Stimulated activated CD8-positive, alpha-beta memory T cell treated with anti-CD3 and anti-CD28 coated beads, Interleukin-4, amount 100 ng/mL, for 1 hour (primary cell): Measurements from ENCODE around the gene SMCO3.

ENCODE experiments used
- DNase-seq, 2 donors: peaks; one replicate each; pipeline ENCODE4 v3.0.0-alpha.2; 2020; ENCODE audit warnings: low read depth in 2 of 2, low spot score in 1 of 2

The SMCO3 gene

DNA sequence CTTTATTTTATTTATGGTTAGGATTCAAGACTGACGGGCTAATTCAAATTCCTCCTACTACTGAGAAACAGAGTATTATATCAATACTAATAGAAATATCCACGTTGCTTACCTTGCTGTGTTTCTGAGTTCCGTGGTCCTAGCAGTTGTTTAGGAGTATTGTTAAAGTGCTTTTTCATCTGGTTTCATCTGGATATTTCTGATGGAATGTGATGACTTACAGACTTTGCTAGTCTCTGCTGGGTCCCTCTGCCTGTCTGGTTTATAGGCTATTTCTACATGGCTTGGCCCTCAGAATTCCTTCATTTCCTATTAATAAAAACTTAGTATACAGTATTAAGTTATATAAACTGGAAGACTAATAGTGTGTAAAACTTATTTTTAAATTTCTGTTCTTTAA, at the start of gene SMCO3:
SMCO3 (minus strand) TSS at position 169 of the 400 bp plus-strand sequence. CDS start 7,502 bp downstream, outside the sequence.
- no peak for DNase-seq

GRCh38 chr12:14860490-14860889, 46.5 kb upstream of the SMCO3 start:
- no peak for DNase-seq

DNA sequence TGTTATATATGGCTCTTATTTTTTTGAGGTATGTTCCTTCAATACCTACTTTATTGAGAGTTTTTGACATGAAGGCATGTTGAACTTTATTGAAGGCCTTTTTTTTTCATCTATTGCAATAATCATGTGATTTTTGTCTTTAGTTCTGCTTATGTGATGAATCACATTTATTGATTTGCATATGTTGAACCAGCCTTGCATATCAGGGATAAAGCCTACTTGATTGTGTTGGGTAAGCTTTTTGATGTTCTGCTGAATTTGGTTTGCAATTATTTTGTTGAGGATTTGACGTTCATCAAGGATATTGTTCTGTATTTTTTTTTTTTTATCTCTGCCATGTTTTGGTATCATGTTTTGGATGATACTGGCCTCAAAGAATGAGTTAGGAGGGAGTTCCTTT, 44.5 kb upstream of the SMCO3 start:
- no peak for DNase-seq

GRCh38 chr12:14854586-14855183, 40.7 kb upstream of the SMCO3 start:
- no peak for DNase-seq

DNA sequence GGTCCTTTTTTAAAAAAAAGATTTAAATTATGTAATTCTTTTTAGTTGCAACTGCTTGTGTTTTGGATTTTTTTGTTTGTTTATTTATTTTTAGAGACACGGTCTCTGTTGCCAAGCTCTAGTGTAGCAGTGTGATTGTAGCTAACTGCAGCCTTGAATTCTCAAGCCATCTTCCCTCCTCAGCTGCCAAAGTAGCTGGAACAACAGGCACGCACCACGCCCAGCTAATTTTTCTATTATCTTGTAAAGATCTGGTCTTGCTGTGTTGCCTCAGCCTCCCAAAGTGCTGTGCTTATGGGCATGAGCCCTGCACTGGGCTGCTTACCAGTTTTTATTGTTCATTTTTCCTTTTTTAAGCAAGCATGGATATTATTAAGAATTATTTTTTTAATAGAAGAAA, 40.0 kb upstream of the SMCO3 start:
- DNase-seq, result no peak

- no peak for DNase-seq
These were observed 38.9 kb upstream of the SMCO3 start for GRCh38 chr12:14852880-14853279.

GRCh38 chr12:14850929-14851663, 37.1 kb upstream of the SMCO3 start:
- no peak for DNase-seq

GRCh38 chr12:14849661-14850060, 35.7 kb upstream of the SMCO3 start:
- no peak for DNase-seq

DNA sequence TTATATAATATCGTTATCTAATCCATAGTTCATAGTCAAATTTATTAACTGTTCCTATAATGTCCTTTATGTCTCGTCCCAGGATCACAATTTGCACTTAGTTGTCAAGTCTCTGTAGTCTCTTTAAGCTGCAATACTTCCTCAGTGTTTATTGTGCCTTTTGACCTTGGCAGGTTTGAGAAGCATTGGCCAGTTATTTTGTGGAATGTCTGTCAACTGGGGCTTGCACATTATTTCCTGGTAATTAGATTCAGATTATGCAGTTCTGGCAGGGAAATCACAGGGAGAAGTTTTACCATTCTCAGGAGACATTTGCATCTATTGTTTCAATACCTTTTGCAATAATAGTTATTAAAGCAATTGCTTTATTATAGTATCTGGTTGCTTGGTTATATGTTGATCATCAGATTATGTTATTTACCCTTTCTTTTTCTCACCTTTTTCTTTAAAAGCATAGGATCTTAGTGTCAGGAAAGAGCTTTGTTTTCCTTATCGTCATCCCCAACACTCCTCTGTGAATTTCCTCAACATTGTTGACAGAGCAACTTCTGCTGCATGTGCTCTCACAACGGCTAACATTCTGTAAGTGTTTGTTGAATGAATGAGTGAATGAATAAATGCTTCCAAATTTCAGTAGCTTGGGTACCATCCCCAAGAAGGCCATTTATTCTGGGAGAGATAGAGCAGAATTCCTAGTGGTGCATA, 33.0 kb upstream of the SMCO3 start:
- DNase-seq, result no peak

DNA sequence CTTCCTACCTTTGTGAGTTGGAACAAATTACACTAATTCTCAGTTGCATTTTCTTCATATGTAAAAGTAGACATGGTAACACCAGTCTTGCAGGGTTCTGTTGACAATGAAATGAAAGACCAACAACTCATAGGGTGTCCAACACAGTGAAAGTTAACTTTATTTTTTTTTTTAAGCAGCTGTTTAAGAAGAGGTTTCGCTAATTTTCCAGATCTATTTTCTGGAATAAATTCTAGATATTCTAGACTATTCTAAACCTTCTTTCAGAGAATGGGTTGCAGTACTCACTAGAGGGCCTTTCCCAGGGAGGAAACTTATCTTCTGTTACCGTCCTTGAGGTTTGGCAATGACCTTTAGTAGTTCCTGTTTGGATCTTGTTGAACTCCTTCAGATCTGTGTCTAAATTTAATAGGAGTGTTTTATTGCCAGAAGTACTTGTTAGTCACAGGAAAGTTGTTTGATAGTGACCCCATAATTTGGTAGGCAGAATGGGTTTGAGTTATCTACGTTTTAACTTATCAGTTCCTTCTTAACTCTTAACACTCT, 32.1 kb upstream of the SMCO3 start:
- DNase-seq, result no peak

DNA sequence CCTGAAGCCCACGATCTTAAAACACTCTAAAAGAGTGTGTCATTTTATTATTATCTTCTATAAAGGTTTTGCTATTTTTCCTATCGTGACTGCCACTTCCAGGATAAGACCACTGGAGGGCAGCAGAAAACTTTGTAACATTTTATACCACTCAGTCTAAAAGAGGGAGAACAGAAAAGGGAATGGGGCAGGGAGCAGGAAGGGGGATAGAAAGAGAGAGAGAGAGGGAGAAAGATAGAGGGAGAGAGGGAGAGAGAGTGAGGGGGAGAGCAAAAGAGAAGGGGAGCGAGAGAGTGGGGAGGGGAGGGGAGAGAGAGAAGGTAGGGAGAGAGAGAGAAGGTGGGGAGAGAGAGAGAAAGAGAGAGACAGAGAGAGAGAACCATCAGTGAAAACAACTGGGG, 31.4 kb upstream of the SMCO3 start:
- no peak for DNase-seq

- no peak for DNase-seq
These were observed 30.4 kb upstream of the SMCO3 start for GRCh38 chr12:14844401-14844800.

GRCh38 chr12:14843425-14843887, 29.5 kb upstream of the SMCO3 start, which contains the start of gene ART4:
Gene ART4, minus strand, starts transcription at chr12:14843526. Its CDS starts 413 bp downstream, at chr12:14843113.
- DNase-seq, result no peak

DNA sequence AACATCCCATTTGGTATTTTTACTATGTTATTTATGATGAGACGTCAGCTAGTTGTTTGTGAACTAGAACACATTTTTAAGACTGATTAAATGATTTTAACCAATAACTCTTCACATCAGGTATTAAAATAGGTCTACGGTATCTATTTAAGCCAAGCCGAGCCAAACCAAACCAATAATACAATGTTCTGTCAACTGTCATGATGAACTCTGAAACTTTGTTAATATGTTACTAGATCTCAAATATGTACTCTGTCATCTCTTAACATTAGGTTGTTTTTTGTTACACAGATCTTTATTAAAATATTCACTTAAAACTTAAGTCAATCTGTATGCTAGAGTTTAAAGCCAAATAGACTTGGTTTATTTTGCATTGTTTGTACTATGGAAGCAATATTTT, 28.3 kb upstream of the SMCO3 start:
- DNase-seq, result no peak

- no peak for DNase-seq
These were observed 27.8 kb upstream of the SMCO3 start for GRCh38 chr12:14841761-14842160.

- no peak for DNase-seq
These were observed 26.6 kb upstream of the SMCO3 start for GRCh38 chr12:14840616-14841015.

- DNase-seq, result no peak
These were observed 25.3 kb upstream of the SMCO3 start for GRCh38 chr12:14839262-14839661.

DNA sequence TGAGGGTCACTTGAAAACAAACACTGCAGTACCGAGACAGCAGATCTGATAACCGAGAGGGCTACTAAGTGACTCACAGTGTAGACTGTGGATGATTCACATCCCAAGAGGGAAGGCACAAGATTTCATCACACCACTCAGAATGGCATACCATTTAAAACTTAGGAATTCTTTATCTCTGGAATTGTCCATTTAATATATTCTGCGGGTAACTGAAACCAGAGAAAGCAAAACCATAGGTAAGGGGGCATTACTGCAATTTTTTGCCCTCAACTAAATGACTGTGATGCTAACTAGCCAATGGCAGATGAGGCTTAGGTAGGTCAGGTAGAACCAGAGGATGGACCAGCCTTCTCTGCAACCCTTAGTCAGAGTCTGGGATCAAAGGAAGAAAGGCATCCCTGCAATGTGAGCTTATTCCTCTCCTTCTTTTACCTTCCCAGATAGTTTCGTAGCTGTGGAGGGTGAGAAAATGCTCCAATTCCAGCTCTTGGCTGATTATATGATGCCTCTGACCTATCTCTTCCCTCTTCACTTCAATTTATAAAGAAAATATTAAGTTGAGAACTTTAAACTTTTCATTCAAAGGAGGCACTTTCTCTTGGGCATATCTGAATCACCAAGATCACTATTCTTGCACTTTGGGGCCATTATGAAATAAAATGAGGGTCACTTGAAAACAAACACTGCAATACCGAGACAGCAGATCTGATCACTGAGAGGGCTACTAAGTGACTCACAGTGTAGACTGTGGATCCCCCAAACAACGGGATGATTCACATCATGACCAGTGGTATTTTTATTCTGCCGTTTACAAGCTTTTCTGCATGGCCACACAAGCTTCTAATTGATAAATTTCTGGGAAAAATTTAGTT, 22.6 kb upstream of the SMCO3 start:
- no peak for DNase-seq

DNA sequence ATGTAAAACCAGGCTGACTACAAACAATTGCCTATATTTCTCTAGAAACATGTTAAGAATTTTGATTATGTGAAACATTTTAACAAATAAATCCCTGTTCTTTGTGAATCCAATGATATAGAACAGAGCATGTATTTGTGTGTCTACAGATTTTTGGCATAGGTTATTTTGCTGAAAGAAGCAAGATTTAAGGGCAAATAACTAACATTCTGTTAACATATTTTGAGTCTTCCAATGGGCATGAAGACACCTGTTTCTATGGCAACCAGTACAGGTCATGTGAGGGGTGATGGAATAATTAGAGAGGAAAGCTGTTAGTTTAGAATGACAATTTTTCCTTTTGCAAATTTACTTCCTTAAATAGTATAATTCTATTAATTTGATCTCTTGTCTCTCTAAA, 20.5 kb upstream of the SMCO3 start:
- no peak for DNase-seq

GRCh38 chr12:14833952-14834351, 20.0 kb upstream of the SMCO3 start:
- no peak for DNase-seq

DNA sequence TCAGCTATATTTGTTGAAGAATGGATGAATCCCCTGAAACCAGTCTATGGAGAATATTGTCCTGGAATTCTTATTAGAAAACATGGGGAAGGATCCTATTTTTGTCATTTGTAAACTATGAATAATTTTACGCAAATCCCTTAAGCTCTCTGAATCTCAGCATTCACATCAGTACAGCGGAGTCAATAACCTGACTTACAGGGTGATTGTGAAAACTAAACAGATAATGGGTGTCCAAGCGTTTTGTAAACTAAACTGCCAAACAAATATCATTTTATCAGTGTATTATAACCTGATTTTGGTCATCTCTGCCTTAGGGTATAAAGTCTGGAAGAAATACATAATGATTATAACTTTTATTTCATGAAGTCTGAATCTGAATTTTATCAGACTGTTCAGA, 19.4 kb upstream of the SMCO3 start:
- DNase-seq, result no peak
